Keratinocyte (primary cell): Measurements from ENCODE around the gene TLL2. TPM values are rescaled to one million over a fixed set of nuclear protein-coding genes. Genes with fewer than 3 reads are reported as not detected.
A peak's percentile ranks its signal among the peaks of the same experiment; 100 is the strongest.

Experiments
- DNase-seq: peaks from one replicate; pipeline ENCODE4 v3.0.0-alpha.2; 2011; ENCODE audit warnings: low read depth, missing footprints, low spot score
- FAIRE-seq: peaks from 2 replicates; lab custom pipeline; 2011; peaks lifted over from hg19 to GRCh38; lab: Jason Lieb, UNC
- H2AFZ ChIP-seq: 2 replicates; pipeline ENCODE4 v1.6.0; 2012; ENCODE audit warnings: low read length, control low read depth, inconsistent platforms; ENCODE audit not compliant: control insufficient read depth
- H3K27ac ChIP-seq: 2 replicates; pipeline ENCODE4 v1.5.1; 2011; ENCODE audit warnings: low read length; ENCODE audit not compliant: control insufficient read depth, insufficient read depth
- H3K27me3 ChIP-seq: 3 replicates; pipeline ENCODE4 v1.6.0; 2011; ENCODE audit warnings: low read length; ENCODE audit not compliant: control insufficient read depth, insufficient read depth; ENCODE audit errors: extremely low read depth
- H3K36me3 ChIP-seq, 2 experiments: 2 replicates in 1 of 2; 3 replicates in 1 of 2; pipeline ENCODE4 v1.5.1; 2011; ENCODE audit warnings: low read length in 2 of 2, mild to moderate bottlenecking in 1 of 2; ENCODE audit not compliant: control insufficient read depth in 2 of 2, insufficient read depth in 2 of 2; ENCODE audit errors: extremely low read depth in 1 of 2
- H3K4me1 ChIP-seq: 3 replicates; pipeline ENCODE4 v1.5.1; 2011; ENCODE audit warnings: low read length; ENCODE audit not compliant: control insufficient read depth, insufficient read depth; ENCODE audit errors: extremely low read depth
- H3K4me2 ChIP-seq: 3 replicates; pipeline ENCODE4 v1.6.0; 2011; ENCODE audit warnings: low read depth, low read length; ENCODE audit not compliant: control insufficient read depth, insufficient read depth; ENCODE audit errors: extremely low read depth
- H3K4me3 ChIP-seq, 3 experiments: fragments of 200-600 bp in 1 of 3; sonication (generic) in 1 of 3; 2 replicates in 2 of 3; 3 replicates in 1 of 3; pipeline ENCODE4 v1.5.1; 2011 to 2016; ENCODE audit warnings: low read length in 3 of 3, mild to moderate bottlenecking in 3 of 3, control low read depth in 2 of 3, inconsistent platforms in 1 of 3, low read depth in 1 of 3, mixed read lengths in 1 of 3, mixed run types in 1 of 3, moderate library complexity in 1 of 3; ENCODE audit not compliant: control insufficient read depth in 2 of 3, insufficient read depth in 2 of 3; ENCODE audit errors: extremely low read depth in 1 of 3
- H3K79me2 ChIP-seq: 2 replicates; pipeline ENCODE4 v1.6.0; 2012; ENCODE audit warnings: low read length; ENCODE audit not compliant: control insufficient read depth, insufficient read depth
- H3K9ac ChIP-seq: 3 replicates; pipeline ENCODE4 v1.6.0; 2011; ENCODE audit warnings: low read length; ENCODE audit not compliant: control insufficient read depth, insufficient read depth; ENCODE audit errors: extremely low read depth
- H3K9me1 ChIP-seq: 3 replicates; pipeline ENCODE4 v1.6.0; 2011; ENCODE audit warnings: low read length; ENCODE audit not compliant: control insufficient read depth, insufficient read depth; ENCODE audit errors: extremely low read depth
- H3K9me3 ChIP-seq: 2 replicates; pipeline ENCODE4 v1.5.1; 2012; ENCODE audit warnings: low read depth, low read length; ENCODE audit not compliant: control insufficient read depth
- H4K20me1 ChIP-seq: 3 replicates; pipeline ENCODE4 v1.6.0; 2011; ENCODE audit warnings: low read length; ENCODE audit not compliant: control insufficient read depth, insufficient read depth; ENCODE audit errors: extremely low read depth
- EZH2 ChIP-seq: IDR thresholded peaks from one replicate; pipeline ENCODE4 v1.6.1; 2012; ENCODE audit warnings: inconsistent platforms, mild to moderate bottlenecking, low read length, moderate library complexity
- dilution Hi-C: fragments of 300-500 bp; cut with MboI; formaldehyde crosslinking; loops from one replicate; pipeline ENCODE4 v1.7.0; 2020; ENCODE audit warnings: low sequenced_read_pairs; ENCODE audit not compliant: extremely low pct_ligation_motif_present
- polyA plus RNA-seq, 5 experiments: library from polyadenylated mRNA; depleted of rRNA in 3 of 5; stranded (reverse) in 3 of 5; stranded (forward) in 1 of 5; unstranded in 1 of 5; fragments of >200 nt; gene quantifications; 1 replicate in 1 of 5; 2 replicates in 3 of 5; 3 replicates in 1 of 5; pipeline versions ENCODE4 v1.2.1 to v1.2.3, GENCODE V29; 2011 to 2012; ENCODE audit warnings: missing spikeins in 2 of 5, low read depth in 1 of 5, low replicate concordance in 1 of 5
- TF ChIP-seq, protein P1 (sequence below), 3 experiments: IDR thresholded peaks in 1 of 3; conservative IDR thresholded peaks in 1 of 3; optimal IDR thresholded peaks in 1 of 3; 2 replicates in 2 of 3; 3 replicates in 1 of 3; pipeline versions ENCODE3 to v1.5.1; 2011; ENCODE audit warnings: low read length in 3 of 3, mild to moderate bottlenecking in 3 of 3, moderate library complexity in 2 of 3, control low read depth in 1 of 3, inconsistent platforms in 1 of 3; ENCODE audit not compliant: insufficient read depth in 2 of 3; ENCODE audit errors: extremely low read depth in 1 of 3

TLL2 gene
- polyA plus RNA-seq, 1 donor (not counting 4 experiments of a cell fraction or from before 2014, with no cell fraction given), result 0.83 TPM

DNA sequence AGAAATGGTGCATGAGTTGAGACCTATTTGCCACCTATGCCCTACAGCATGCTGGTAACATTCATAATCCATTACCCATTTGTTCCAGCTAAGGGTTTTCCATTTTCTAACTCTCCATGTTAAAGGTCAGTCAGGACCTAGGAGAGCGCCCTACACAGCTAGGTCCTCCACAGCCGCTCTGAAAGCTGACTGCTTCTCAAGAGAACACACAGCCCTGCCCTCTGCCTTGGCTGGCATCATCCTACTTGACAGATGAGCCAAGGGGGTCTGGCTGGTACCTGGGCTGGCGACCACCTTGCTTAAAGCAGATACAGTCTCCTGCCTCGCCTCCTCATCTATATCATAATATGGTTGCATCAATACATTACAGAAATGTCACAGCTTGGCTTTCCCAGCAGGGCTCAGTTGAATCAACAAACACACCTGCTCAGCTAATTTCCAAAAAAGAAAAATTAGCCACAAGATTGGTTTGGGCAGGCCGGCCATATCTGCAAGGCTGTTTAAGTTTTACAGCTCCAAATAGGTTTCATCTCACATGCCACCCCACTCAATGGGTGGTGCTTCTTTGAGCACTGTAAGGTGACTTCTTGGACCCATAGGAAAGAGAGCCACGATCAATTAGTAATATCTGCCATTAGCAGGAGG is 17.3 kb downstream of the TLL2 start:
- Histone ChIP-seq H3K4me2 (no peak overlapping the region), H3K36me3 (no peaks in the 10 kb centered on the region), H3K4me1 (no peaks in the 10 kb centered on the region), H3K9me3 (no peaks in the 10 kb centered on the region), H4K20me1 (no peaks in the 10 kb centered on the region), H3K9me1 (no peaks in the 10 kb centered on the region), H3K79me2 (no peaks in the 10 kb centered on the region), H3K27me3 (no peaks in the 10 kb centered on the region), H3K4me3 (no peak overlapping the region), H3K9ac (no peak overlapping the region), H3K27ac (no peak overlapping the region), H2AFZ (no peak overlapping the region)
- FAIRE-seq, result peak; percentile 34
- TF ChIP-seq EZH2, result no peak
- TF ChIP-seq, protein P1, sequence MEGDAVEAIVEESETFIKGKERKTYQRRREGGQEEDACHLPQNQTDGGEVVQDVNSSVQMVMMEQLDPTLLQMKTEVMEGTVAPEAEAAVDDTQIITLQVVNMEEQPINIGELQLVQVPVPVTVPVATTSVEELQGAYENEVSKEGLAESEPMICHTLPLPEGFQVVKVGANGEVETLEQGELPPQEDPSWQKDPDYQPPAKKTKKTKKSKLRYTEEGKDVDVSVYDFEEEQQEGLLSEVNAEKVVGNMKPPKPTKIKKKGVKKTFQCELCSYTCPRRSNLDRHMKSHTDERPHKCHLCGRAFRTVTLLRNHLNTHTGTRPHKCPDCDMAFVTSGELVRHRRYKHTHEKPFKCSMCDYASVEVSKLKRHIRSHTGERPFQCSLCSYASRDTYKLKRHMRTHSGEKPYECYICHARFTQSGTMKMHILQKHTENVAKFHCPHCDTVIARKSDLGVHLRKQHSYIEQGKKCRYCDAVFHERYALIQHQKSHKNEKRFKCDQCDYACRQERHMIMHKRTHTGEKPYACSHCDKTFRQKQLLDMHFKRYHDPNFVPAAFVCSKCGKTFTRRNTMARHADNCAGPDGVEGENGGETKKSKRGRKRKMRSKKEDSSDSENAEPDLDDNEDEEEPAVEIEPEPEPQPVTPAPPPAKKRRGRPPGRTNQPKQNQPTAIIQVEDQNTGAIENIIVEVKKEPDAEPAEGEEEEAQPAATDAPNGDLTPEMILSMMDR (optimal IDR thresholded peaks at IDR 0.05 in 1 of 3, IDR thresholded peaks at IDR 0.05 in 1 of 3, conservative IDR thresholded peaks at IDR 0.05 in 1 of 3; ENCODE audit: extremely low read depth in 1 of 3, insufficient read depth in 2 of 3, low read length in 3 of 3), result no peak
- DNase-seq, result no peak
- dilution Hi-C loops, result no loop called here

DNA sequence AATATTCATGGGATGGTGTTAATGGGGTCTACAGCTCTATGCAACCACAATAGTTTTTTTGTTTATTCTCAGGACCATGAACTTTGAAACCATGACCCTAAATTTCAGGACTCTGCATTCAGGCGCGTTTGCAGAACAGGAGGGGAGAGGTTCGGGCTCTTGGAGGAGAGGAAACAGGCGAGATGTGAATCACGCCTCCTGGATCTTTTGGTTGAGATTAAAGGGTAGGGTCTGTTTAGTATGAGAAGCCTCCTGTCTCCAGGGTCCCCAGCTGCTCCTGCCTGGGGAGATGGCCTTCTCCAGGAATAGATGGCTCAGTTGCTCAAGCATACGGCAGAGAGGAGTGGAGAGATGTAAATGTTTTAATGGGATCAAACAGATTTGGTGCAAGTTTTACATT is 18.2 kb downstream of the TLL2 start:
- H3K27ac ChIP-seq, result no peak overlapping the region
- DNase-seq (no peak), FAIRE-seq (no peak)
- H3K9me1 ChIP-seq, result no peaks in the 10 kb centered on the region
- no peak overlapping the region for H3K4me2 ChIP-seq
- H3K27me3 ChIP-seq, result no peaks in the 10 kb centered on the region
- no peak overlapping the region for H3K9ac ChIP-seq
- no peaks in the 10 kb centered on the region for H3K36me3 ChIP-seq
- no peak for TF ChIP-seq EZH2
- TF ChIP-seq, protein P1 (optimal IDR thresholded peaks at IDR 0.05 in 1 of 3, IDR thresholded peaks at IDR 0.05 in 1 of 3, conservative IDR thresholded peaks at IDR 0.05 in 1 of 3; ENCODE audit: extremely low read depth in 1 of 3, insufficient read depth in 2 of 3, low read length in 3 of 3), result no peak
- no peaks in the 10 kb centered on the region for H4K20me1 ChIP-seq
- H3K9me3 ChIP-seq, result no peaks in the 10 kb centered on the region
- dilution Hi-C loops, result no loop called here
- no peak overlapping the region for H2AFZ ChIP-seq
- no peaks in the 10 kb centered on the region for H3K4me1 ChIP-seq
- H3K79me2 ChIP-seq, result no peaks in the 10 kb centered on the region
- H3K4me3 ChIP-seq, result no peak overlapping the region
